Neuronal stem cell (in vitro differentiated cells): Measurements from ENCODE around the gene NELFCD.
A peak's percentile ranks its signal among the peaks of the same experiment; 100 is the strongest.

Experiments used
- DNase-seq: peaks from one replicate; pipeline ENCODE4 v3.0.0-alpha.2; 2013; ENCODE audit warnings: low spot score
- H2AFZ ChIP-seq: one replicate; pipeline ENCODE4 v1.6.1; 2013; ENCODE audit warnings: mild to moderate bottlenecking, low read length, inconsistent platforms
- H2AK5ac ChIP-seq: 2 replicates; pipeline ENCODE4 v1.6.1; 2013; ENCODE audit warnings: low read depth, mild to moderate bottlenecking, inconsistent platforms, low read length, moderate library complexity, mixed read lengths
- H2BK120ac ChIP-seq: 2 replicates; pipeline ENCODE4 v1.6.1; 2013; ENCODE audit warnings: low read depth, mild to moderate bottlenecking, inconsistent platforms, low read length, moderate library complexity, mixed read lengths
- H2BK12ac ChIP-seq: one replicate; pipeline ENCODE4 v1.6.1; 2013; ENCODE audit warnings: low read length, inconsistent platforms
- H2BK15ac ChIP-seq: 2 replicates; pipeline ENCODE4 v1.6.1; 2013; ENCODE audit warnings: mild to moderate bottlenecking, low read length, inconsistent platforms, mixed read lengths
- H2BK5ac ChIP-seq: one replicate; pipeline ENCODE4 v1.6.1; 2013; ENCODE audit warnings: inconsistent platforms, mild to moderate bottlenecking, low read length, moderate library complexity
- H3K14ac ChIP-seq: one replicate; pipeline ENCODE4 v1.6.1; 2013; ENCODE audit warnings: low read length, inconsistent platforms
- H3K18ac ChIP-seq: 2 replicates; pipeline ENCODE4 v1.6.1; 2013; ENCODE audit warnings: low read length, inconsistent platforms
- H3K23ac ChIP-seq: 2 replicates; pipeline ENCODE4 v1.6.1; 2013; ENCODE audit warnings: low read depth, mild to moderate bottlenecking, mixed read lengths, low read length, inconsistent platforms; ENCODE audit not compliant: poor library complexity
- H3K27ac ChIP-seq: replicated peaks from 3 replicates; pipeline ENCODE4 v1.5.1; 2013; ENCODE audit warnings: low read length, inconsistent platforms
- H3K27me3 ChIP-seq, 3 experiments: 2 replicates each; pipeline ENCODE4 v1.6.1; 2013; ENCODE audit warnings: low read length in 3 of 3, mild to moderate bottlenecking in 2 of 3, inconsistent platforms in 1 of 3, low read depth in 1 of 3, mixed read lengths in 1 of 3, moderate library complexity in 1 of 3; ENCODE audit not compliant: control insufficient read depth in 3 of 3, insufficient read depth in 3 of 3
- H3K36me3 ChIP-seq, 2 donors: replicated peaks in 1 of 2; 2 replicates each; pipeline ENCODE4 v1.6.1; 2013; ENCODE audit warnings: low read length in 2 of 2; ENCODE audit not compliant: control insufficient read depth in 2 of 2, insufficient read depth in 2 of 2
- H3K4ac ChIP-seq: 2 replicates; pipeline ENCODE4 v1.6.1; 2013; ENCODE audit warnings: inconsistent platforms, mild to moderate bottlenecking, low read length, moderate library complexity
- H3K4me1 ChIP-seq, 2 donors: 1 replicate in 1 of 2; 2 replicates in 1 of 2; pipeline ENCODE4 v1.6.1; 2013; ENCODE audit warnings: low read length in 2 of 2, low read depth in 1 of 2; ENCODE audit not compliant: control insufficient read depth in 2 of 2, insufficient read depth in 1 of 2
- H3K4me2 ChIP-seq: one replicate; pipeline ENCODE4 v1.6.1; 2013; ENCODE audit warnings: mild to moderate bottlenecking, low read length, inconsistent platforms; ENCODE audit not compliant: insufficient read depth, poor library complexity, severe bottlenecking
- H3K4me3 ChIP-seq, 2 donors: 2 replicates each; pipeline ENCODE4 v1.5.1; 2013; ENCODE audit warnings: low read length in 2 of 2, mild to moderate bottlenecking in 2 of 2, inconsistent platforms in 1 of 2, moderate library complexity in 1 of 2
- H3K79me1 ChIP-seq: one replicate; pipeline ENCODE4 v1.6.1; 2013; ENCODE audit warnings: low read depth, mild to moderate bottlenecking, inconsistent platforms, low read length, moderate library complexity
- H3K9ac ChIP-seq: one replicate; pipeline ENCODE4 v1.6.1; 2013; ENCODE audit warnings: mild to moderate bottlenecking, low read depth, low read length, inconsistent platforms; ENCODE audit not compliant: poor library complexity
- H3K9me3 ChIP-seq, 2 donors: replicated peaks in 1 of 2; 2 replicates each; pipeline versions ENCODE3 to v1.6.1; 2013; ENCODE audit warnings: low read length in 2 of 2, mild to moderate bottlenecking in 2 of 2, inconsistent platforms in 1 of 2, low read depth in 1 of 2, mixed read lengths in 1 of 2, moderate library complexity in 1 of 2; ENCODE audit not compliant: control insufficient read depth in 2 of 2, insufficient read depth in 1 of 2
- H4K8ac ChIP-seq: one replicate; pipeline ENCODE4 v1.6.1; 2013; ENCODE audit warnings: low read depth, mild to moderate bottlenecking, inconsistent platforms, low read length, moderate library complexity
- H4K91ac ChIP-seq: one replicate; pipeline ENCODE4 v1.6.1; 2013; ENCODE audit warnings: low read length, low read depth, mild to moderate bottlenecking, inconsistent platforms; ENCODE audit not compliant: poor library complexity
- WGBS, 2 donors: extraction: QIAGEN DNeasy Blood & Tissue Kit; methylation state at CpG; one replicate each; pipeline ENCODE4 v1.1.7; 2013; ENCODE audit warnings: missing lambda C conversion rate in 2 of 2, mixed read lengths in 1 of 2; ENCODE audit not compliant: insufficient read length in 2 of 2, insufficient replicate concordance in 1 of 2; ENCODE audit errors: extremely low coverage in 2 of 2; 5-methylcytosine and 5-hydroxymethylcytosine counted together

The NELFCD gene

DNA sequence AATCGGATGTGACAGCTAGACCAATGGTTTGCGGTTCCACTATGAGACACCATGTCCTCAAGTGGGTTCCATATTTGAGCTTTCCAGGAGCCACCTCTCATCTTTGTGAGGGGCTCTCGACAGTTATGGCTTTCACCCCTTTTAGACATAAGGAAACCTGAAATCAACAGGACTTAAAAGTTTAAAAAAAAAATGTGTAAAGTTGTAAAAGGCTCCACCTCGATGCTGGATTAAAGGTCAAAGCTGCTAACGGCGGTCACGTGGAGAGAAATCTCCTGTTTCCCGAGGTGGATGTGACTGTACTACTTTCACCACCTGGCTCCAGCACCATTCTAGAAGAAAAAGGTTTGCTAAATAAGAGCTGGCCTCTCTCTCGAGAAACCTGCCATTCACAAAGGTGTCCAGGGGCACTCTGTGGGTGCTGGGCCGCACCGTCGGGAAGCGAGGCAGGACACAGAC, 50.5 kb downstream of the NELFCD start:
- no peak overlapping the region for H3K4ac ChIP-seq
- H3K23ac ChIP-seq: peak overlapping the region; percentile 96
- peak overlapping the region; percentile 56 for H4K91ac ChIP-seq
- H3K9me3 ChIP-seq: no peaks in the 10 kb centered on the region
- peak overlapping the region; percentile 99 for H3K9ac ChIP-seq
- peak overlapping the region; percentile 90 for H2AFZ ChIP-seq
- no peak overlapping the region for H4K8ac ChIP-seq
- peak overlapping the region; percentile 87 for H2BK5ac ChIP-seq
- H2BK12ac ChIP-seq: no peak overlapping the region
- H3K79me1 ChIP-seq: peaks cover 4% of the 10 kb centered on the region
- no peak overlapping the region for H3K27ac ChIP-seq
- no peak for DNase-seq
- H3K4me3 ChIP-seq: peak overlapping the region; percentile 81 to 97
- H3K14ac ChIP-seq: peak overlapping the region; percentile 97
- H2BK120ac ChIP-seq: no peak overlapping the region
- H3K4me1 ChIP-seq: peaks cover 4 to 48% of the 10 kb centered on the region in 2 donors
- H2BK15ac ChIP-seq: no peak overlapping the region
- WGBS, 2 donors: no CpG with 5 or more reads among the region's 13 CpGs
- H3K18ac ChIP-seq: peak overlapping the region; percentile 99
- peaks cover 19 to 80% of the 10 kb centered on the region in 2 donors for H3K36me3 ChIP-seq
- H3K27me3 ChIP-seq: no peaks in the 10 kb centered on the region
- peak overlapping the region; percentile 70 for H3K4me2 ChIP-seq
- peak overlapping the region; percentile 89 for H2AK5ac ChIP-seq

DNA sequence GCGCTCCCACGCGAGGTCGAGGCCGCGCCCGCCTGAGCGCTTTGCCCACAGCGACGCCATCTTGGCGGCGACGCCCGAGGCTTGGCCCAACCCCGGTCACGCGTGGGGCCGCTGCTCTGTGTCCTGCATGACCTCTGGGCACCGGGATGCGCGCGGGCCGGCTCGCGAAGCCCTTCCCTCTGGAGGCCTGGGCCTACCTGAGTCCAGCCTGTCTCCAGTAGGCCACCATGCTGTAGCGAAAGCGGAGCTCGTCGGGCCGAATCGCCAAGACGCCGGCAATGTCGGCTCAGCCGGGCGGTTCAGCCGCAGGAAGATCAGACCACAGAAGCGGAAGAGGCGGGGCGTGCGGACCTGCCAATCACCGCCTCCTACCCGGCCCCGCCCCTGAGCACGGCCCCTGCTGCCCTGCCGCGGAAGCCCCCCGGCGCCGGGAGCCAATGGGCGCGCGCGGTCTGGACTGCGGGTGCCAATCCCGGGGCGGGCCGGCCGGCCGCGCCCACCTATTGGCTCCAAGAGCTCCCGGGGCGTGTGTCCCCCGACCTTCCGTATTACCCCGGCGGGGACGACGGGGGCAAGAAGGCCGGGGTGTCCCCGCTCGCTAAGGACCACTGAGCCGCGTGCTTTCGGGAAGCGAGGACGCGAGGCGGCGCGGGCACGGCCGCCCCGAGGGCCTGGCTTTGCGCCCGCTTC, 51.1 kb downstream of the NELFCD start, which contains the start of gene ATP5F1E:
Gene ATP5F1E, minus strand, starts transcription at position 313 of the 690 bp plus-strand sequence. Its CDS starts 84 bp downstream, at position 229.
- no peak within 1 kb of the TSS for H3K4ac ChIP-seq
- no peak within 1 kb of the TSS for H2BK12ac ChIP-seq
- peaks cover 4 to 45% of the 10 kb centered on the region in 2 donors for H3K4me1 ChIP-seq
- H3K14ac ChIP-seq: peak within 1 kb of the TSS; percentile 97
- no peaks in the 10 kb centered on the region for H3K27me3 ChIP-seq
- peak within 1 kb of the TSS; percentile 96 for H3K23ac ChIP-seq
- peak within 1 kb of the TSS; percentile 87 for H2BK5ac ChIP-seq
- peak within 1 kb of the TSS; percentile 99 for H3K18ac ChIP-seq
- H2BK120ac ChIP-seq: no peak within 1 kb of the TSS
- peak within 1 kb of the TSS; percentile 99 for H3K9ac ChIP-seq
- H4K91ac ChIP-seq: peak within 1 kb of the TSS; percentile 56
- H2BK15ac ChIP-seq: no peak within 1 kb of the TSS
- peak within 1 kb of the TSS; percentile 90 for H3K4me2 ChIP-seq
- no CpG with 5 or more reads among the region's 86 CpGs for WGBS, 2 donors
- peak within 1 kb of the TSS; percentile 59 for H3K27ac ChIP-seq
- peak; percentile 94 for DNase-seq
- no peak within 1 kb of the TSS for H4K8ac ChIP-seq
- H2AK5ac ChIP-seq: peak within 1 kb of the TSS; percentile 89
- no peaks in the 10 kb centered on the region for H3K9me3 ChIP-seq
- peaks cover 17 to 77% of the 10 kb centered on the region in 2 donors for H3K36me3 ChIP-seq
- peak within 1 kb of the TSS; percentile 81 to 97 for H3K4me3 ChIP-seq
- H3K79me1 ChIP-seq: peaks cover 4% of the 10 kb centered on the region
- H2AFZ ChIP-seq: peak within 1 kb of the TSS; percentile 92

DNA sequence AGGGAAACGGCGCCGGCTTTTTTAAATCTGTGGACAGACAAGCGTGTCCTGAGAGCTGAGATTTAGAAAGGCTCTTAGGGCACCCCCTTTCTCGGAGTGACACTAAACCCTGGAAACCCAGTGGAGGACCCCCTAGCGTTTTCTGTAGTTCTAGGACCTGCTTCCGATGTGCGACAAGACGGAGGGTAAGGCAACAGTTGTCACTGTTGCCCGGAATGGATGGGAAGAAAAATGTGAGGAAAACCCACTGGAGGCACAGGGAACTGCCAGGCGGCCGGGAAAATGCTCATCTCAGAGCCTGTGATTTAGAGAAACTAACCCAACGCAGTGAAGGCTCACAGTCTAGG, 51.6 kb downstream of the NELFCD start:
- Histone ChIP-seq H4K91ac (no peak overlapping the region), H2BK120ac (no peak overlapping the region), H3K27ac (peak overlapping the region; percentile 59), H2BK15ac (no peak overlapping the region), H2BK12ac (no peak overlapping the region), H3K4me1 (peaks cover 4 to 45% of the 10 kb centered on the region in 2 donors), H3K9me3 (no peaks in the 10 kb centered on the region), H2AK5ac (no peak overlapping the region), H2AFZ (peak overlapping the region; percentile 92), H3K4me3 (peak overlapping the region; percentile 72 to 81), H3K23ac (no peak overlapping the region), H3K79me1 (peaks cover 4% of the 10 kb centered on the region), H2BK5ac (no peak overlapping the region), H3K4me2 (peak overlapping the region; percentile 90), H3K4ac (no peak overlapping the region), H3K36me3 (peaks cover 17 to 73% of the 10 kb centered on the region in 2 donors), H4K8ac (no peak overlapping the region), H3K18ac (no peak overlapping the region), H3K14ac (no peak overlapping the region), H3K9ac (peak overlapping the region; percentile 47), H3K27me3 (no peaks in the 10 kb centered on the region)
- DNase-seq: no peak
- no CpG with 5 or more reads among the region's 13 CpGs for WGBS, 2 donors

DNA sequence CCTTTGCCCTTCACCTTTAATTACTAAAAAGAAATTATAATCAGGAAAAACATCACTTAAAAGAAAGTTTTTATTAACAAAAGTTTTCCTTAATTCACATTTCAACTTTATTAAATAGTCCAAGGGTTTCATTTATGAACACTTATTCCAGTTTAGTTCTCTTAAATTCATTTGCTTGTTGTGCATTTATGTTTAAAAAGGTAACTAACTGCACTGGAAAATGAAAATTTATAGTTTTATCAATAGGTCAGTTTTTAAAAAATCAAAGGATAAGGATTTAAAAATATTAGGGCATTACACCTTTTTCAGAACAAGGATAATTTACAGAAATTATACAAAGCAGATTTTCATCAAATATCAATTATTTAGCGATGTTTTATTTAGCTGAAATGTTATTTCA, 52.0 kb downstream of the NELFCD start:
- Histone ChIP-seq H3K4me1 (peaks cover 4 to 43% of the 10 kb centered on the region in 2 donors), H3K9ac (no peak overlapping the region), H3K9me3 (no peaks in the 10 kb centered on the region), H3K27ac (no peak overlapping the region), H2BK120ac (no peak overlapping the region), H3K4me3 (peak overlapping the region in 1 of 2 donors; percentile 81), H2AFZ (peak overlapping the region; percentile 92), H3K23ac (no peak overlapping the region), H3K14ac (no peak overlapping the region), H3K36me3 (peaks cover 17 to 73% of the 10 kb centered on the region in 2 donors), H2BK15ac (no peak overlapping the region), H2BK12ac (no peak overlapping the region), H3K79me1 (peaks cover 4% of the 10 kb centered on the region), H2BK5ac (no peak overlapping the region), H4K8ac (no peak overlapping the region), H3K18ac (no peak overlapping the region), H4K91ac (no peak overlapping the region), H3K27me3 (no peaks in the 10 kb centered on the region), H2AK5ac (no peak overlapping the region), H3K4ac (no peak overlapping the region), H3K4me2 (no peak overlapping the region)
- WGBS, 2 donors: no CpG with 5 or more reads among the region's 1 CpG
- DNase-seq: no peak
